A673 (cell line): Measurements from ENCODE around the gene TMTC2.

Source experiments
- EZH2 ChIP-seq: fragments of 200-600 bp; sonication (generic); IDR thresholded peaks from 2 replicates; pipeline ENCODE4 v1.6.1; 2017; ENCODE audit warnings: borderline replicate concordance, low read depth, mild to moderate bottlenecking, mixed read lengths, antibody characterized with exemption, low read length; ENCODE audit not compliant: poor library complexity, severe bottlenecking
- TF ChIP-seq, protein P1 (sequence below): fragments of 300-800, 200-600 bp; sonication (generic); conservative IDR thresholded peaks from 2 replicates; pipeline ENCODE4 v1.5.1; 2017; ENCODE audit warnings: low read depth, mild to moderate bottlenecking, antibody characterized with exemption, low read length, moderate library complexity, mixed read lengths

- TF ChIP-seq, protein P1, sequence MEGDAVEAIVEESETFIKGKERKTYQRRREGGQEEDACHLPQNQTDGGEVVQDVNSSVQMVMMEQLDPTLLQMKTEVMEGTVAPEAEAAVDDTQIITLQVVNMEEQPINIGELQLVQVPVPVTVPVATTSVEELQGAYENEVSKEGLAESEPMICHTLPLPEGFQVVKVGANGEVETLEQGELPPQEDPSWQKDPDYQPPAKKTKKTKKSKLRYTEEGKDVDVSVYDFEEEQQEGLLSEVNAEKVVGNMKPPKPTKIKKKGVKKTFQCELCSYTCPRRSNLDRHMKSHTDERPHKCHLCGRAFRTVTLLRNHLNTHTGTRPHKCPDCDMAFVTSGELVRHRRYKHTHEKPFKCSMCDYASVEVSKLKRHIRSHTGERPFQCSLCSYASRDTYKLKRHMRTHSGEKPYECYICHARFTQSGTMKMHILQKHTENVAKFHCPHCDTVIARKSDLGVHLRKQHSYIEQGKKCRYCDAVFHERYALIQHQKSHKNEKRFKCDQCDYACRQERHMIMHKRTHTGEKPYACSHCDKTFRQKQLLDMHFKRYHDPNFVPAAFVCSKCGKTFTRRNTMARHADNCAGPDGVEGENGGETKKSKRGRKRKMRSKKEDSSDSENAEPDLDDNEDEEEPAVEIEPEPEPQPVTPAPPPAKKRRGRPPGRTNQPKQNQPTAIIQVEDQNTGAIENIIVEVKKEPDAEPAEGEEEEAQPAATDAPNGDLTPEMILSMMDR: no peak
- no peak for TF ChIP-seq EZH2
These were observed 101.9 kb downstream of the TMTC2 start for GRCh38 chr12:82788594-82788993.
